NCI-H187 (cell line): ENCODE measurements around the gene POLR2J3.
"Not testable (repeated sequence)": the region's sequence is repeated elsewhere in the genome, so short reads cannot be mapped to it uniquely, and the experiment has no call there.

Experiments used
- DNase-seq, 2 experiments: peaks; one replicate each; lab custom pipeline; 2025; lab: John Stamatoyannopoulos, UW

POLR2J3 gene

DNA sequence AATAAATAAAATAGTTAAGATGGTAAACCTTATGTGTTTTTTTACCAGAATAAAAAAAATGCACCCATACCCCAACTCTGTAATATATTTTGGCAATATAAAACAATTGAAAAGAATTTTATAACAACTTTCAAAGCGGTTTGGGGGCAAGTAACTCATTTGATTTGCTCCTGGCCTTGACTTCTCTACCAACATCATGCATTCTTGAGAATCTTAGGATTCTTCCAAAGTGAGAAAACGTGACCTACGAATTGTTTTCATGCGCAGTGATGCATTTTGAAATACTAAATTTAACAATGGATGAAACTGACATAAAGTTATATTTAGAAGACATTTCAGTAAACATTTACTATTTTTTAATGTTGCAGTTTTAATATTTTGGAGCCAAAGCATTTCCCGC is 51.6 kb downstream of the POLR2J3 start:
- not testable (repeated sequence) for DNase-seq

DNA sequence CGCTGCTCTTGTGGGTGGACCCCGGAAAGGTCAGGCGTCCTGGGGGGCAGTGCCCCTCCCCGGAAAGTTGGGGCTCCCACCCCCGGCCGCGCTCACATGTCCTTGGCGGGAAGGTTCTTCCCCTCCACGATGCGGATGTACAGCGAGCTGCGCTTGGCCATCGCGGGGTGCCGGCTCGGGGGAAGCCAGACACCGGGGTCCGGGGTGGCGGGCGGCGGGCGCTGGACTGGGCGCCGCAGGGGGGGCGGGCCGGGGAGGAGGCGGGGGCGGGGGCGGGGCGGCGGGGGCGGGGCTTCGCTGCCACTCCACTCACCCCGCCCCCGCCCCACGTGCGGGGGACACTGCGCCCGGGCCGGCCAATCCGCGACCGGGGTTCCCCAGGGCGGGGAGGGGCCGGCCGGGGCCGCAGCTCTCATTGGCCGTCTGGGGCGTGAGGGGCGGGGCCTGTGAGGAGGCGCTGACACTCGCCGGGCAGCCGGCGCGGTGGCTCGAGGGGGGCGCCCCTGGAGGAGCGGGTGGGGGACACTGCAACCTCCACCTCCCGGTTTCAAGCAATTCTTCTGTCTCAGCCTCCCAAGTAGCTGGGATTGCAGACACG is 54.7 kb downstream of the POLR2J3 start, which contains the start of gene RASA4B:
RASA4B (minus strand) TSS at position 228 of the 598 bp plus-strand sequence; CDS start at position 161, 67 bp downstream.
- not testable (repeated sequence) for DNase-seq
